Measurements from ENCODE around the gene TMEM236.

DNA sequence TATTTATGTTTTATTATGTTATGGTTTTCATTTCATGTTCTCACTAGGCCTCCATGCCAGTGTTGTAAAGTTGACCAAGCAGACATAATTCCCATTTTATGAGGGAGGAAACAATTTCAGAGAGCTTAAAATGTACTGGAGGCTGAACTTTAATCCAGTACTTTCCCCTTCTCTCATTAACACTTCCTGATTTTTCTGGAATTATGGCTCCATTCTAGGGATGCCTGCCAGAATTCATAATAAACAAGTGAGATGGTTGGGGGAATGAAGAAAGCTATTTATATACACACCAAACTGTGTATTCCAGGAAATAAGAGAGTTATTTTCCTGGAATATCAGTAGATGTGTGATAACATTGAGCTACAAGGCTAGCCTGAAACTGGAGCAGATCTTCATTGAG lies 6.9 kb downstream of the TMEM236 start:
- TF ChIP-seq, protein P1, sequence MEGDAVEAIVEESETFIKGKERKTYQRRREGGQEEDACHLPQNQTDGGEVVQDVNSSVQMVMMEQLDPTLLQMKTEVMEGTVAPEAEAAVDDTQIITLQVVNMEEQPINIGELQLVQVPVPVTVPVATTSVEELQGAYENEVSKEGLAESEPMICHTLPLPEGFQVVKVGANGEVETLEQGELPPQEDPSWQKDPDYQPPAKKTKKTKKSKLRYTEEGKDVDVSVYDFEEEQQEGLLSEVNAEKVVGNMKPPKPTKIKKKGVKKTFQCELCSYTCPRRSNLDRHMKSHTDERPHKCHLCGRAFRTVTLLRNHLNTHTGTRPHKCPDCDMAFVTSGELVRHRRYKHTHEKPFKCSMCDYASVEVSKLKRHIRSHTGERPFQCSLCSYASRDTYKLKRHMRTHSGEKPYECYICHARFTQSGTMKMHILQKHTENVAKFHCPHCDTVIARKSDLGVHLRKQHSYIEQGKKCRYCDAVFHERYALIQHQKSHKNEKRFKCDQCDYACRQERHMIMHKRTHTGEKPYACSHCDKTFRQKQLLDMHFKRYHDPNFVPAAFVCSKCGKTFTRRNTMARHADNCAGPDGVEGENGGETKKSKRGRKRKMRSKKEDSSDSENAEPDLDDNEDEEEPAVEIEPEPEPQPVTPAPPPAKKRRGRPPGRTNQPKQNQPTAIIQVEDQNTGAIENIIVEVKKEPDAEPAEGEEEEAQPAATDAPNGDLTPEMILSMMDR (IDR thresholded peaks at IDR 0.05): no peak
- no peak for TF ChIP-seq POLR2A (IDR thresholded peaks at IDR 0.05)

All from Peyer's patch (tissue), 4 donors.